AG04449 (cell line): ENCODE results near the gene THOC7.

Source experiments
- CTCF ChIA-PET: fragments of 350-600 bp; formaldehyde crosslinking; extraction: SDS; loops from one replicate; lab custom pipeline; 2021; ENCODE audit warnings: antibody characterized with exemption; lab: Yijun Ruan, JAX
- POLR2A ChIA-PET: fragments of 400-600, 350-600 bp; formaldehyde crosslinking; extraction: SDS; loops from one replicate; lab custom pipeline; 2020; ENCODE audit warnings: antibody characterized with exemption, inconsistent platforms; lab: Yijun Ruan, JAX
- DNase-seq: peaks from one replicate; pipeline ENCODE4 v3.0.0-alpha.2; 2010; ENCODE audit warnings: low read depth, low spot score
- H3K4me3 ChIP-seq: 2 replicates; pipeline ENCODE4 v1.5.1; 2011; ENCODE audit warnings: low read depth, mild to moderate bottlenecking, control low read depth, low read length
- CTCF ChIP-seq: IDR thresholded peaks from one replicate; pipeline ENCODE4 v1.5.1; 2011; ENCODE audit warnings: mild to moderate bottlenecking, moderate library complexity, low read length, control low read depth, inconsistent platforms; ENCODE audit not compliant: insufficient read depth; ENCODE audit errors: missing control alignments

The THOC7 gene

GRCh38 chr3:63900459-63900858 is 36.9 kb upstream of the THOC7 start:
- no peak overlapping the region for H3K4me3 ChIP-seq
- no peak for DNase-seq
- CTCF ChIA-PET: interaction anchor here (1.4 kb wide), 1 partner anchor 93 kb away, joined by 4 read pairs; no protein-coding TSS in a partner anchor
- POLR2A ChIA-PET: no interaction called here
- no peak for TF ChIP-seq CTCF

GRCh38 chr3:63900010-63900409 is 36.4 kb upstream of the THOC7 start:
- ChIA-PET CTCF (interaction anchor here (1.4 kb wide), 1 partner anchor 94 kb away, joined by 4 read pairs; no protein-coding TSS in a partner anchor), POLR2A (no interaction called here)
- no peak for TF ChIP-seq CTCF
- H3K4me3 ChIP-seq: no peak overlapping the region
- no peak for DNase-seq

GRCh38 chr3:63896332-63897030 is 32.9 kb upstream of the THOC7 start:
- ChIA-PET CTCF (no interaction called here), POLR2A (no interaction called here)
- TF ChIP-seq CTCF: no peak
- H3K4me3 ChIP-seq: no peak overlapping the region
- DNase-seq: no peak

GRCh38 chr3:63895422-63896189 is 32.0 kb upstream of the THOC7 start:
- no peak for DNase-seq
- ChIA-PET POLR2A (no interaction called here), CTCF (interaction anchor here (1.2 kb wide), 1 partner anchor 16 kb away, joined by 4 read pairs; the partner anchor contains the start of gene SCAANT1)
- TF ChIP-seq CTCF: no peak
- H3K4me3 ChIP-seq: no peak overlapping the region

- CTCF ChIA-PET: interaction anchor here (0.9 to 1.3 kb wide), 2 partner anchors 15 to 16 kb away, joined by 3 read pairs; no protein-coding TSS in a partner anchor
- no peak for DNase-seq
- TF ChIP-seq CTCF: no peak
- POLR2A ChIA-PET: no interaction called here
- no peak overlapping the region for H3K4me3 ChIP-seq
Observed at GRCh38 chr3:63892773-63893352, 29.3 kb upstream of the THOC7 start.

GRCh38 chr3:63891518-63891917 is 27.9 kb upstream of the THOC7 start:
- CTCF ChIA-PET: no interaction called here
- TF ChIP-seq CTCF: no peak
- POLR2A ChIA-PET: no interaction called here
- H3K4me3 ChIP-seq: no peak overlapping the region
- DNase-seq: no peak
